Measurements from ENCODE around the gene RNF39. TPM values are rescaled to one million over a fixed set of nuclear protein-coding genes. Genes with fewer than 3 reads are reported as not detected.

Gene RNF39
- total and polyA plus RNA-seq, 2 of the 13 experiments (the other 11 are each of a cell fraction or from before 2014, with no cell fraction given): 0.13 to 1.8 TPM

DNA sequence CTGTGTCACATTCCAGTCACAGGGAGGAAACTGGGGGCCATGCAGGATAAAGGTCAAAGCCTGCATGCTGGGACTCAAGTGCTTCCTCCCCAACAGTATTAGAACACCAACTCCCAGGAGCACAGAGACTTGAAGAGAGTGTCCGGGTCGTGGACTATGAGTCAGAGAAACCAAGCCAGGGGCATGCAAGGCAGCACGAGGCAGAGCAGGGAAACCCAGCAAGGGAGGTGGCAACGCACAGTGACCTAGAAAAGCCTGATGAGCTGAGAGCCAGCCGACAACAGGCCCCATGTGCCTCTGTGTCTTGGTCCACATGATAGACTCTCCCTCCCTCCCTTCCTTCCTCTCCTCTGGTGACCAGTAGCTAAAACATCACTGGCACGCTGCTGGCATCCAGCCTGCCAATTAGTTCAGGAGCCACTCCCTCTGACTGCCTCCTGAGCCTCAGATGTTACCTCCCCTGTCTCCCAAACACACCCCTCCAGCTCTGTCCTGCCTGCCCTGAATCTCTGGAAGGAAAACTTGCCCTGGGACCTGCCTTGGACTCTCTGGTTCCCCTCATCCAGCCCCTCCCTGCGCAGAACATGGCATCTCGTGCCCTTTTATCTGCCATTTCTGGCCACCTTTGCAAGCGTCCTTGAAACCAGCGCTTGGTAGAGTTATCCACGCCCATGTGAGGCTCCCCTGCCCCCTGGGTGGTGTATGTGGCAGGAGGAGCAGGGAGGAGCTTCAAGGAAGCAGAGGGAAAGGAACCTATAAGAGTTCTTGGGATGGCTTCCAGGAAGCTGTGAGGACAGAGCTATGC lies 16.2 kb upstream of the RNF39 start (continued):
- TF ChIP-seq FOXC1 (CRISPR knock-in tag; IDR thresholded peaks at IDR 0.05; ENCODE audit: borderline replicate concordance): no peak
- TF ChIP-seq AKAP8 (CRISPR knock-in tag; IDR thresholded peaks at IDR 0.05): no peak
- no peak for TF ChIP-seq ZNF530 (CRISPR knock-in tag; IDR thresholded peaks at IDR 0.05; ENCODE audit: low read depth)
- no peak for TF ChIP-seq ZNF432 (CRISPR knock-in tag; IDR thresholded peaks at IDR 0.05; ENCODE audit: borderline replicate concordance)
- TF ChIP-seq JUN (CRISPR knock-in tag; IDR thresholded peaks at IDR 0.05): 0 out of 2 replicates have a peak, but pooled peaks have one; percentile 35
- no peak for TF ChIP-seq ZNF383 (CRISPR knock-in tag; IDR thresholded peaks at IDR 0.05; ENCODE audit: borderline replicate concordance)
- no peak for TF ChIP-seq EZH2 (conservative IDR thresholded peaks at IDR 0.05; ENCODE audit: low read depth, low read length)
- TF ChIP-seq ESRRA (CRISPR knock-in tag; IDR thresholded peaks at IDR 0.05; ENCODE audit: low read depth): no peak
- TF ChIP-seq DMAP1 (CRISPR knock-in tag; IDR thresholded peaks at IDR 0.05): no peak
- TF ChIP-seq, protein P1, sequence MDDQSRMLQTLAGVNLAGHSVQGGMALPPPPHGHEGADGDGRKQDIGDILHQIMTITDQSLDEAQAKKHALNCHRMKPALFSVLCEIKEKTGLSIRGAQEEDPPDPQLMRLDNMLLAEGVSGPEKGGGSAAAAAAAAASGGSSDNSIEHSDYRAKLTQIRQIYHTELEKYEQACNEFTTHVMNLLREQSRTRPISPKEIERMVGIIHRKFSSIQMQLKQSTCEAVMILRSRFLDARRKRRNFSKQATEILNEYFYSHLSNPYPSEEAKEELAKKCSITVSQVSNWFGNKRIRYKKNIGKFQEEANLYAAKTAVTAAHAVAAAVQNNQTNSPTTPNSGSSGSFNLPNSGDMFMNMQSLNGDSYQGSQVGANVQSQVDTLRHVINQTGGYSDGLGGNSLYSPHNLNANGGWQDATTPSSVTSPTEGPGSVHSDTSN (CRISPR knock-in tag; IDR thresholded peaks at IDR 0.05; ENCODE audit: borderline replicate concordance): no peak
- TF ChIP-seq PTBP1 (IDR thresholded peaks at IDR 0.05; ENCODE audit: low read depth, low read length, poor library complexity, severe bottlenecking): no peak
- TF ChIP-seq, protein P2, sequence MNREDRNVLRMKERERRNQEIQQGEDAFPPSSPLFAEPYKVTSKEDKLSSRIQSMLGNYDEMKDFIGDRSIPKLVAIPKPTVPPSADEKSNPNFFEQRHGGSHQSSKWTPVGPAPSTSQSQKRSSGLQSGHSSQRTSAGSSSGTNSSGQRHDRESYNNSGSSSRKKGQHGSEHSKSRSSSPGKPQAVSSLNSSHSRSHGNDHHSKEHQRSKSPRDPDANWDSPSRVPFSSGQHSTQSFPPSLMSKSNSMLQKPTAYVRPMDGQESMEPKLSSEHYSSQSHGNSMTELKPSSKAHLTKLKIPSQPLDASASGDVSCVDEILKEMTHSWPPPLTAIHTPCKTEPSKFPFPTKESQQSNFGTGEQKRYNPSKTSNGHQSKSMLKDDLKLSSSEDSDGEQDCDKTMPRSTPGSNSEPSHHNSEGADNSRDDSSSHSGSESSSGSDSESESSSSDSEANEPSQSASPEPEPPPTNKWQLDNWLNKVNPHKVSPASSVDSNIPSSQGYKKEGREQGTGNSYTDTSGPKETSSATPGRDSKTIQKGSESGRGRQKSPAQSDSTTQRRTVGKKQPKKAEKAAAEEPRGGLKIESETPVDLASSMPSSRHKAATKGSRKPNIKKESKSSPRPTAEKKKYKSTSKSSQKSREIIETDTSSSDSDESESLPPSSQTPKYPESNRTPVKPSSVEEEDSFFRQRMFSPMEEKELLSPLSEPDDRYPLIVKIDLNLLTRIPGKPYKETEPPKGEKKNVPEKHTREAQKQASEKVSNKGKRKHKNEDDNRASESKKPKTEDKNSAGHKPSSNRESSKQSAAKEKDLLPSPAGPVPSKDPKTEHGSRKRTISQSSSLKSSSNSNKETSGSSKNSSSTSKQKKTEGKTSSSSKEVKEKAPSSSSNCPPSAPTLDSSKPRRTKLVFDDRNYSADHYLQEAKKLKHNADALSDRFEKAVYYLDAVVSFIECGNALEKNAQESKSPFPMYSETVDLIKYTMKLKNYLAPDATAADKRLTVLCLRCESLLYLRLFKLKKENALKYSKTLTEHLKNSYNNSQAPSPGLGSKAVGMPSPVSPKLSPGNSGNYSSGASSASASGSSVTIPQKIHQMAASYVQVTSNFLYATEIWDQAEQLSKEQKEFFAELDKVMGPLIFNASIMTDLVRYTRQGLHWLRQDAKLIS (CRISPR knock-in tag; IDR thresholded peaks at IDR 0.05): no peak
- TF ChIP-seq, protein P3, sequence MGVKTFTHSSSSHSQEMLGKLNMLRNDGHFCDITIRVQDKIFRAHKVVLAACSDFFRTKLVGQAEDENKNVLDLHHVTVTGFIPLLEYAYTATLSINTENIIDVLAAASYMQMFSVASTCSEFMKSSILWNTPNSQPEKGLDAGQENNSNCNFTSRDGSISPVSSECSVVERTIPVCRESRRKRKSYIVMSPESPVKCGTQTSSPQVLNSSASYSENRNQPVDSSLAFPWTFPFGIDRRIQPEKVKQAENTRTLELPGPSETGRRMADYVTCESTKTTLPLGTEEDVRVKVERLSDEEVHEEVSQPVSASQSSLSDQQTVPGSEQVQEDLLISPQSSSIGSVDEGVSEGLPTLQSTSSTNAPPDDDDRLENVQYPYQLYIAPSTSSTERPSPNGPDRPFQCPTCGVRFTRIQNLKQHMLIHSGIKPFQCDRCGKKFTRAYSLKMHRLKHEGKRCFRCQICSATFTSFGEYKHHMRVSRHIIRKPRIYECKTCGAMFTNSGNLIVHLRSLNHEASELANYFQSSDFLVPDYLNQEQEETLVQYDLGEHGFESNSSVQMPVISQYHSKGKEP (CRISPR knock-in tag; IDR thresholded peaks at IDR 0.05): no peak
- TF ChIP-seq SALL1 (CRISPR knock-in tag; IDR thresholded peaks at IDR 0.05): peak; percentile 32; the same call in 1 of the 2 replicates
- TF ChIP-seq RXRB (CRISPR knock-in tag; IDR thresholded peaks at IDR 0.05; ENCODE audit: borderline replicate concordance): peak; percentile 35; the same call in 1 of the 2 replicates
- no peak for TF ChIP-seq ONECUT2 (CRISPR knock-in tag; IDR thresholded peaks at IDR 0.05)
- no peak for TF ChIP-seq SMC3 (IDR thresholded peaks at IDR 0.05; ENCODE audit: low read length)
- TF ChIP-seq SRY (CRISPR knock-in tag; IDR thresholded peaks at IDR 0.05): no peak
- no peak for TF ChIP-seq ZNF264 (CRISPR knock-in tag; IDR thresholded peaks at IDR 0.05)
- TF ChIP-seq NCOR1 (IDR thresholded peaks at IDR 0.05; ENCODE audit: borderline replicate concordance, low read length): no peak
- TF ChIP-seq LCORL (IDR thresholded peaks at IDR 0.05): no peak
- 0 out of 2 replicates have a peak, but pooled peaks have one; percentile 15 for TF ChIP-seq LCORL (CRISPR knock-in tag; IDR thresholded peaks at IDR 0.05)
- 0 out of 2 replicates have a peak, but pooled peaks have one; percentile 48 for TF ChIP-seq ZNF556 (CRISPR knock-in tag; IDR thresholded peaks at IDR 0.05; ENCODE audit: borderline replicate concordance)
- no peak for TF ChIP-seq CC2D1A (CRISPR knock-in tag; IDR thresholded peaks at IDR 0.05)
- no peak for TF ChIP-seq POLR2AphosphoS2 (IDR thresholded peaks at IDR 0.05; ENCODE audit: low read depth, low read length)

All from HepG2 (cell line).